ENCODE data around the gene ANTXR2.

GRCh38 chr4:80007745-80008149, 65.3 kb downstream of the ANTXR2 start:
- TF ChIP-seq CTCF (IDR thresholded peaks at IDR 0.05) (no peak), POLR2A (IDR thresholded peaks at IDR 0.05) (no peak)

Data from uterus (tissue), 2 donors.